A172 (cell line): ENCODE measurements around the gene DOCK4. TPM values are rescaled to one million over a fixed set of nuclear protein-coding genes. Genes with fewer than 3 reads are reported as not detected.

Experiments used
- DNase-seq: peaks from one replicate; pipeline ENCODE4 v3.0.0-alpha.2; 2015; ENCODE audit warnings: low spot score
- total RNA-seq: library from RNA; depleted of rRNA; stranded (reverse); fragments of >200 nt; shearing (Covaris generic); gene quantifications from 2 replicates; pipeline ENCODE4 v1.2.3, GENCODE V29; 2014

The DOCK4 gene
- total RNA-seq, 1 experiment from 2014 or later, result 7.2 TPM

DNA sequence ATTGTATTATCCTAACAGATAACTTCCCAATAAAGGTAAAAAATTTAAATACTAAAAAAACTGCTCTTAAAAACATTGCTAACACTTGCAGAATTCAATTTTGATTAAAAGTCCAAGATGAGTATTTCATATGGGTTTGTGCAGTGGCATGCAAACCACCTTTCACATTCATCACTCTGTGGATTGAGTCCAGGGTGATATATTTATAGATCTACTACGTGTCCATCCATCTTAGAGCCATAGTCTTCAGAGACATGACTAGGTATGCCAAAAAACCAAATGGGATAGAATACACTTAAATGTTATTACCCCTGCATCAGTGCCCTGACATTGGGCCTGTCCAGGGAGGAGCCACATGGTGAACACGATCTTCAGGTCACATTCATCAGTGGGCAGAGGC is 96.0 kb downstream of the DOCK4 start:
- no peak for DNase-seq

GRCh38 chr7:112108981-112109380 is 97.2 kb downstream of the DOCK4 start:
- DNase-seq, result no peak

- DNase-seq, result no peak
Observed at GRCh38 chr7:112105584-112106530, 100.3 kb downstream of the DOCK4 start.

- no peak for DNase-seq
Observed at GRCh38 chr7:112104120-112104519, 102.1 kb downstream of the DOCK4 start.

DNA sequence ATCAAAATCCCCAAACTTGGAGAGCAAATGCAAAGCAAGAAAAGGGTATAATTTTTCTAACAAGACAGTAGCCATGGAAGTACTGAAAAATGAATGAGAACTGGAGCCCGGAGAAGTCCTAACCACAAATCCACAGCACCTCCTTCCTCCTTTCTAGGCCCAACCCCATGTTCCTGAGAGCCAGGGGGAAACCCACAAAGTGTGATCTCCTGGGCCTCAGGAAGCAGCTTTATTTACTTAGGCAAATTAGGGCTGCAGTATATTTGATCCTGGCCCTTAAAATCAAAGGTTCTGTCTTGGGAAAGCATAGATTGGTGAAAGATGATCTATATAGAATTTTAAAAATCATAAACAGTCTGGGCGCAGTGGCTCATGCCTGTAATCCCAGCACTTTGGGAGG is 103.0 kb downstream of the DOCK4 start:
- no peak for DNase-seq

GRCh38 chr7:112101201-112101846 is 104.9 kb downstream of the DOCK4 start:
- DNase-seq, result no peak

DNA sequence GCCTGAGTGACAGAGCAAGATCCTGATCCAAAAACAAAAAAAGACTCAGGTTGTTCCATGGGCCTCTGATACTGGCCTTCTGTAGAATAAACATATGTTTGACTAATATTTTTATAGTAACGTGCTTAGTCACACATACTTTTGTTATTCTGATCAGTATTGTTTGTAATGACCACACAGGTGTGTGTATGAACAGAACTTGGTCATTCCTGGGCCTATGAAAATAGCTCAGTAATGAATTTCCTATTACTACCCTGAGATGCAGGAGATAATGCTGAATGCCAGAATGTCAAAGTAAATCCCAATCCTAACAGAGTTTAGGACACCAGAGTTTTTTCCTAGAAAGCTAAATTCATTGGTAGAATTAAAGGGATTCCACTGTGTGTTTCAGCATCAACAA is 108.7 kb downstream of the DOCK4 start:
- no peak for DNase-seq

GRCh38 chr7:112093409-112093808 is 112.8 kb downstream of the DOCK4 start:
- no peak for DNase-seq

- no peak for DNase-seq
Observed at GRCh38 chr7:112092709-112093395, 113.3 kb downstream of the DOCK4 start.

DNA sequence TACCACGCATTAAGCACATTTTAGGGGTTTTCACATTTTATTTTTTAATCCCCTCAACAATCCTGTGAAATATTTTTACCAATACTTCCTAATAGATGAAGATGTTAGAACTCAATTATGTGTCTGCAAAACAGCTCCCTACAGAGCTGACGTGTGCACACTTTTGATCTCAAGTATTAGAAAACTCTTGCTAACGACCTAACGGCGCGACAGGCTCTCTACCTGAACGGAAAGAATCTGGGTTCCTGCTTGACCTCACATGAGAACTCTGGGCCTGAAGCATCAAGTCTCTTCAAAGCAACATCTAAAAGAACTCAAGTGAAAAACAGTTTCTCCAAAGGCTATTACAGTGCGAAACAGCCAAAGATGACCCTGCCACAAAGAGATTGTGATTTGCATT is 113.9 kb downstream of the DOCK4 start:
- DNase-seq, result no peak

DNA sequence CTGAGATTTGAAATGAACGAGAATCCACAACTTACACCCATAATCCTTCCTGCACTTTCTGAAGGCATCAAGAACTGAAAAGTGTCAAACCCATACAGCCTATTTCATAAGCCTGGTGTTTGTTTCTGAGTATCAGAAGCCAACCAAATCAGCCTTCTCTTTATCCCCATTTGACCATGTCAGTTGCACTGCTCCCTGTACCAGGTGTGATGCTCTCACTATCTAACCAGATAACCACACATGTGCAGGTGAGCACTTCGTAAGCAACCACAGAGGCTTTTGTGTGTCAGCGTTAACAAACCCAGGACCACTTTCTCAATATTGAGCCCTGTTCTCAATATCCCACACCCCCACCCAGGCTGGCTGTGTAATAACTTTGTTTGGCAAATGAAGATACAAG is 114.4 kb downstream of the DOCK4 start:
- no peak for DNase-seq

GRCh38 chr7:112089551-112089950 is 116.6 kb downstream of the DOCK4 start:
- no peak for DNase-seq

GRCh38 chr7:112088484-112089016 is 117.6 kb downstream of the DOCK4 start:
- no peak for DNase-seq

- no peak for DNase-seq
Observed at GRCh38 chr7:112086496-112087254, 119.5 kb downstream of the DOCK4 start.

DNA sequence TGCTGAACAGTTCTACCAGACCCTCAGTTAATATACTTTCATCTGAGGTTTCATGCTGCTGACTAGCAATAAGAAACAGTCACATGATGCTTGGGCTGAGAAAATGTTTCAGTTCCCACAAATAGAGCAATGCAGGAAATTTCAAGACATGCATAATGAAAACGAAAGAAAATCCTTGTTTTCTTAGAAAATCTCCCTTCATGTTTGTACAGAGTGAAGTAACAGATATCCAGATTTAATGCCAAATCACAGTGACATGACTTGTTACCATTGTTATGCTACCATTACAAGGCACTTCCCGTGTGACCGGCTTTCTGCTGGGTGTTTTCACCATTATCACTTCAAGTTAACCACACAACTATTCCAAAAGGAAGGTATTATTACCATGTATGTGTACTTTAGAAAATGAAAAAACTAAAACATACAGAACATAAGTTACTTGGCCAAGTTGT is 121.7 kb downstream of the DOCK4 start:
- DNase-seq, result no peak

GRCh38 chr7:112083776-112084355 is 122.3 kb downstream of the DOCK4 start:
- DNase-seq, result no peak

GRCh38 chr7:112082306-112082705 is 123.9 kb downstream of the DOCK4 start:
- no peak for DNase-seq

GRCh38 chr7:112081778-112082177 is 124.4 kb downstream of the DOCK4 start:
- DNase-seq, result no peak

- no peak for DNase-seq
Observed at GRCh38 chr7:112080978-112081377, 125.2 kb downstream of the DOCK4 start.

GRCh38 chr7:112080441-112080840 is 125.8 kb downstream of the DOCK4 start:
- DNase-seq, result peak; percentile 79

DNA sequence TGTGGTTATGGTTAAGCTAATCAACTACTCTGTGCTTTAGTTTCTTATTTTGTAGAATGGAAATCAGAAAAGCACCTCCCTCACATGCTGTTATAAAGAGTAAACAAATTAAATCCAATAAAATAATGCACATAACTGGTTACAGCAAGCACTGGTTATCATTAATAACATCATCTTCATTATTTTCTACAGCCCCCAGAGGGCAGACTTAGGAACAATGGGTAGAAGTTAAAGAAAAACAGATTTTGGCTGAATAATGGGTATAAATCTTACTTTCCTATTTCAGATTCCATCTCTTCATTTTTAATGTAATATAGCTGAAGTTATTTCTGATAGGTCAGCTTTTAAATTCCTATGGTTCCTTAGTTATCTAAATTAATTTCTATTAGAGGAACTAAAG is 126.5 kb downstream of the DOCK4 start:
- DNase-seq, result no peak
